HG03575 (cell line): ENCODE results near the gene RIN2.
"Not testable (repeated sequence)": the region's sequence is repeated elsewhere in the genome, so short reads cannot be mapped to it uniquely, and the experiment has no call there.

Source experiments
- ATAC-seq: cut with Tn5 transposase; IDR thresholded peaks from one replicate; pipeline ENCODE4 v1.9.1; 2021; ENCODE audit not compliant: unreplicated experiment, insufficient number of reproducible peaks, low FRiP score; ENCODE audit errors: extremely low read depth

Gene RIN2

DNA sequence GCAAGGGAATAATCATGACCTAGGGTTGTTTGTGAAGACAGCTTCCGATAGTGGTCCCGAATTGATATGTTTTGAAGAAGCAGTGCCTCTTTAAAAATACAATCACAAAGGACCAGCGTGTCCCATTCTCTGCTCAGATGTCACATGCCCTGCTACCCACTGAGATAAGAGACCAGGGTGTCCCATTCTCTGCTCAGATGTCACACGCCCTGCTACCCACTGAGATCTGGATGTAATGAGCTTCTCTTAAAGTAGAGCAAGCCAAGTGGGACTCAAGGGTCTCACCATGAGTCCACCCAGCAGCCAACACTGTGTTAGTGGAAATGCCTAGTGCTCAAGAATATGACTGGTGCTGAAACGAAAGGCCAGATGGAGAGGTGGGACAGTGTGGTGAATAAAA is 22.2 kb downstream of the RIN2 start:
- no peak for ATAC-seq

- no peak for ATAC-seq
Measured at GRCh38 chr20:19781235-19781634, 23.2 kb downstream of the RIN2 start.

GRCh38 chr20:19782669-19783068 is 24.6 kb downstream of the RIN2 start:
- ATAC-seq = no peak

DNA sequence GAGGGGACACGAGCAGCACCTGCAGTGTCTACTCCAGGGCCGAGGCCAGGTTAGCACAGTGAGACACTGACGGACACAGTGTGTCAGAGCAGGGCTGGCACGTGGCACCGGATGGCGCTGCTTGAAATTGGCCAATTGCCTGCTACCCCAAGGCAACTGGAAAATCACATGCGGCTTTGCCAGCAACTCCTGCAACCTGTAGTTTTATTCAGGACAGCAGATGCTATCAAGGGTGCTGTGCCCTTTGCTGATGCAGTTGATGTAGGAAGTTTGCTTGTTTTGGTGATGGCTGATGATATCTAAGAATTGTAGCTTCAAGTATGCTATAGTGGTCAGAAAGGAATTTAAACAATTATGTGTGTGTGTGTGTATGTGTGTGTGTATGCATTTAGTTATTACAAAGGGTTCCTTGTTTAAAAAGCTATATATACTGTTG is 25.9 kb downstream of the RIN2 start:
- ATAC-seq = no peak

DNA sequence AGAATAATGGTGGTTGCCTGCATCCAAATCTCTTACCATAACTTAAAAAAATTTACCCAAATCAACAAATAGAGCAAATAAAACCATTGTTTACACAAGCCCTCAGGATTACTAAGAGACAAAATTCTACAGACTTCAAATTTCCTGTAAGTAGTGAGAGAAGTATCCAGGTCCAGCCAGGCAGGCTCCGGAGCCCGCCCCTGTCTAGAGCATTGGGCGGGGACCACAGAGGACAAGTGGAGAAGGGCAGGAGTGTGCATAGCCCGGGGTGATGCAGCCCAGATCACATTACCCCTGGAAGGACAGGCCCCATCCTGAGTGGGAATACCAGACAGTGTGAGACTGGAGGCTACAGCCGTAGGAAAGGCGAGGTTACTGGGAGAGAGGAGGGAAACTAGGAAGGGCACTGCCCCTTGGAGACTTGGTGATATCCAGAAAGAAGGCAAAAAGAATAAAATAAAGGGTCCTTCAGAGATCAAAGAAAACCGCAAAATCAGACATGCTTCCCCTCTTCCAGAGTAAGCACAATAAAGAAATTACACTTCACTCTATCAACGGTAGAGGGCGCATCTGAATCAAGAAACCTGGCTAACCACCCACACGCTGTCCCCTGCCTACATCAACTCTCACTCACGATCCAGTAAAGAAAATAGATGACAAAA is 26.6 kb downstream of the RIN2 start:
- ATAC-seq = no peak

- ATAC-seq = no peak
Measured at GRCh38 chr20:19785173-19785982, 27.3 kb downstream of the RIN2 start.

- no peak for ATAC-seq
Measured at GRCh38 chr20:19785983-19786285, 27.9 kb downstream of the RIN2 start.

GRCh38 chr20:19786311-19786710 is 28.3 kb downstream of the RIN2 start:
- no peak for ATAC-seq

DNA sequence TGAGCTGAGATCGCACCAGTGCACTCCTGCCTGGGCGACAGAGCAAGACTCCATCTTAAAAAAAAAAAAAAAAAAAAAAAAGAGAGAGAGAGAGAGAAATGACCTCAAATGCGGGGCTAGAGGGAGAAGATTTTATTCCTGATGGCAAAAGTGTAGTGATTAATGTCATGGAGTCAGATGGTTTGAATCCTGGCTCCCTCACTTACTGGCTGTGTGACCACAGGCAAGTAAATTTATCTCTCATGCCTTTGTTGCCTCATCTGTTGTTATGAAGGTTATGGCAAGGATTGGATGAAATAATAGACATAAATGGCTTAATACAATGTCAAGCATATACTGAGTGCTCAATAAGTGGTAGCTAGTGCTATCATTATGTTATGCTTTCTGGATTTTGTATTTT is 29.3 kb downstream of the RIN2 start:
- ATAC-seq = no peak

DNA sequence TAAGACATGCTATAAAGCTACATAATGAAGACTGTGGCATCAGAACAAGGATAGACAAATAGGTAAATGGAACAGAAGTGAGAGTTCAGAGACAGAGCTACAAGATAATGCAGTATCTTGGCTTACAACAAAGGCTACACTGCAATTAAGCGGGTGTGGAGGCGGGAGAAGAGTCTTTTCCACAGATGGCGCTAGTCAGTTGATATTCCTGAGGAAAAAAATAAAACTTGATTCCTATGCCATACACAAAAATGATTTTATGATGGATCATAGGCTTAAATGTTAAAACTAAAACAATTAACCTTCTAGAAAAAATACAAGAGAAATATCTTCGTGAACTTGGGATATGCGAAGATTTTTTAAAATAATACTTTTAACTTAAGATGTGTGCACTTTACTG is 31.0 kb downstream of the RIN2 start:
- ATAC-seq = no peak

- ATAC-seq = no peak
Measured at GRCh38 chr20:19789446-19789845, 31.4 kb downstream of the RIN2 start.

GRCh38 chr20:19791887-19792286 is 33.8 kb downstream of the RIN2 start:
- no peak for ATAC-seq

DNA sequence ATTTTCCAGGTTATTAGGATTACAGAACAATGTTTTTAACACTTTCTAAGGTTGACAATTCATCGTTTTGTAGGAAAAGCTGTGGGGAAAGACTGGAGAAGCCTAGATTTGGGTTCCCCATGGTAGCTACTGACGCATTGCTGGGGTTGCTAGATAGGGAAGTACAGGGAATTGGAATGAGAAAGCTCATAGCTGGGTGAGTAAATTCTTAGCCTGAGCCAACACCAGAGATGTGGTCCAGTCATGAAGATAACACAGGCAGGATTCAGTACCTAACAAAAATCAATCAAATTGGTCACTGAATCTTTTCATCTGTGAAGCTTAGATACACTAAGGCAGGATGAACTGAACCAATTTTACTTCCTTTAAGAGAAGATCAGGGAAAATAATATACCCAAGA is 35.7 kb downstream of the RIN2 start:
- ATAC-seq = no peak

- ATAC-seq = no peak
Measured at GRCh38 chr20:19794941-19795340, 36.9 kb downstream of the RIN2 start.

DNA sequence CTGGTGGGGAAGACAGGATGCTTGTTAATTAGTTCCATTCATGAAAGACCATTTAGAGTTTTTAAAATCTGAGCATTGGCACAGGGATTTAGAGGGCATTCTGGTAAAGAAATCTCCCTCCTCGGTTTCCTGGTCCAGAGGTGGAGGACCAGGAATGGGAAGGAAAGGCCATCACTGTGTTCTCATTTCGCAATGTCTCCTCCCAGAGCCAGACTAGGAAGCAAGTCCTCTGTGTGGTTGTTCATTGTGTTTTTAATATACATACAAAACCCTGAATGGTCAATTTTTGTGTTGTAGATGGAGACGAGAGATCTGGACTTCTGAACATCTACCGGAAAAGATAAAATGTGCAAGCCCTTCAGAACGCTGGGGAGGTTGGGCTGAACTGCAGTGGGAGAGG is 41.3 kb downstream of the RIN2 start:
- ATAC-seq = no peak

DNA sequence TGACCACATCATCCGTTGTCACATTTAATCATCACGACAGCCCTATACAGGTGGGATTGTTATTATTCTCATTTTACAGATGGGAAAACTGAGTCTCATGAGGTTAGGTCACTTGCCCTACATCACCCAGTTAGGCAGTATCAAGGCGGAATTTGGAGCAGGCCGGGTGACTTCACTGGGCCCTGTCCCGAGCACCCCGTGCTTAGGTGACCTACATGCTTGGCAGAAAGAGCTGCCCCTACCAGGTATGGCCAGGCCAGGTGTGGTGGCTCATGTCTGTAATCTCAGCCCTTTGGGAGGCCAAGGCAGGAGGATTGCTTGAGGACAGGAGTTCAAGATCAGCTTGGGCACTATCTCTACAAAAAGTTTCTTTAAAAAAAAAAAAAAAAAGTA is 44.0 kb downstream of the RIN2 start:
- ATAC-seq = no peak

DNA sequence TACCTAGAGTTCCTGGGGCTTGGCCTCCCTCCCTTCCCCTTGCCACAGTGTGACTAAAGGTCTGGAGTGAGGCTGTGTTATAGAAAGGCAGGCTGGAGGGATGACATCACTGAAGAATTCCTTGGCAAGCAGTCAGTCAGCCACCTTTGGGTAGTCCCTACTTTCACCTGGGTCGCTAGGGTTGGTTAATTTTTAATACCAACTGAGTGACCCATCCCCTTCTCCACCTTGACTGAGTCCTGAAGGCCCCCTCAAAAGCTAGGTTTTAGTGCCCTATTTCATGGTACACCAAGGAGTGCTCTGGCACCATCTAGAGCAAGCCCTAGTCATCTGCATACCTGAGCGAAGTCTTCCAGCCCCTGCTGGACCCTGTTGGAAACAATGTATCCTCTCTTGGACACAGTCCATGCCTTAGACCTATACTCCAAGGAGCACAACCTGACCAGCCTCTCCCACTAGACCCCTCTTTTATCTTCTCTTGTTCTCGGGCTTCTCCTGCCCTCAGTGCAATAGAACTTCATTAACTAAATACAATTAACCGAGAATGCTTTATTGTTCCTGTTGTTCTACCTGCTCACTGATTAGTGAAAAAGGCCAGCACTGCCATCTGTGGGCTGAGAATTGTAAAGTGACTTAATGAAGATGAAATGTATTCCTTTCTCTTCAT is 44.6 kb downstream of the RIN2 start:
- no peak for ATAC-seq

GRCh38 chr20:19806276-19806675 is 48.2 kb downstream of the RIN2 start:
- not testable (repeated sequence) for ATAC-seq

- ATAC-seq = no peak
Measured at GRCh38 chr20:19806806-19807190, 48.7 kb downstream of the RIN2 start.

DNA sequence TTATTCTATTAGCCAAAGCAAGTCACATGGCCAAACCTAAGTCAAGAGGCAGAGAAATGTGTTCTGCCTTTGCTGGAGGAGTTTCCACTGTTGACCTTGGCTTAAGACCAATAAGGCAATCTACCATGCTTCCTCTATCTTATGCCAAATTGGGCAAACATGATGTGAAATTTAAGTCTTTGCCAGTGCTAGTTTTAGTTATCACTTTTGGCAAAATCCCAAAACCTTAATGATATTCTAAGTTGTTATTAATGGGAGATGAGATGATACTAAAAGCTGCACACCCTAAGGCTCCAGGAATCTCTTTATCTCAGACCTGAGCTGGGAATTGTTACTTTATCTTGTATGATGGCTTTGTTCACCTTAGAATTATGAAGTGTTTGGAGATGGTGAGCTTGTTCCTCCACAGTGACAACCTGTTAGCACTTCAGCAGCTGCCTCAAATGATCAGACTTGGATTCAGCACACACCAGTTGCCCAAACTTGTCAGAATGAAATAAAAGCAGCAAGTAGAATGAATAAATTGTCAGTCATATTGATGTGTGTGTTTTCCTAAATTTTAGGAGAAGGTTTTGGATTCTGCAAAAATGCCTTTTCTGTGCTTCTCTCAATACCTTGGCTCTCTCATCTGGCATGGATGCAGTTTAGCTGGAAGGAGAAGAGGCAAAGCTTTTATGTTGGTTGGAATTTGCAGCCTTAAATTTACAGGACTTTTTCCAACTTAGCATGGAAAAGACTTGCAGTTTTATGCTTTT is 49.3 kb downstream of the RIN2 start:
- ATAC-seq = no peak
